Measurements from ENCODE around the gene TBCD. TPM values are rescaled to one million over a fixed set of nuclear protein-coding genes. Genes with fewer than 3 reads are reported as not detected.

The TBCD gene
- total RNA-seq, 2 donors from 2014 or later: 38.9 to 74.8 TPM

GRCh38 chr17:82956726-82957468 is 205.0 kb downstream of the TBCD start:
- peak; percentile 45 for ATAC-seq
- Histone ChIP-seq H3K36me3 (replicated peaks in 1 of 2; ENCODE audit: insufficient read depth in 1 of 2, low read depth in 2 of 2) (no peaks in the 10 kb centered on the region), H3K27me3 (no peaks in the 10 kb centered on the region), H3K9me3 (no peaks in the 10 kb centered on the region), H3K4me1 (no peaks in the 10 kb centered on the region), H3K4me3 (no peak overlapping the region), H3K27ac (no peak overlapping the region)
- DNase-seq: peak in 2 of 4 donors; percentile 7 to 39
- 82 to 100% methylated on average over 4 to 22 of the region's 33 CpGs for WGBS, 2 donors
- intact Hi-C loops (cut with DNase I): loop anchor here (5.0 kb wide), 1 partner anchor 50 kb away; no protein-coding TSS in a partner anchor
- TF ChIP-seq CTCF (IDR thresholded peaks at IDR 0.05) (no peak), POLR2A (IDR thresholded peaks at IDR 0.05) (no peak)

GRCh38 chr17:82957469-82957795 is 205.6 kb downstream of the TBCD start:
- no peaks in the 10 kb centered on the region for H3K36me3 ChIP-seq (replicated peaks in 1 of 2; ENCODE audit: insufficient read depth in 1 of 2, low read depth in 2 of 2)
- DNase-seq: no peak
- WGBS, 2 donors: 80 to 83% methylated on average over 4 to 8 of the region's 8 CpGs
- no peak overlapping the region for H3K4me3 ChIP-seq
- no peak for TF ChIP-seq POLR2A (IDR thresholded peaks at IDR 0.05)
- no peaks in the 10 kb centered on the region for H3K27me3 ChIP-seq
- intact Hi-C loops (cut with DNase I): loop anchor here (5.0 kb wide), 1 partner anchor 50 kb away; no protein-coding TSS in a partner anchor
- ATAC-seq: no peak
- H3K27ac ChIP-seq: no peak overlapping the region
- H3K9me3 ChIP-seq: no peaks in the 10 kb centered on the region
- H3K4me1 ChIP-seq: no peaks in the 10 kb centered on the region

- no peak for TF ChIP-seq CTCF (IDR thresholded peaks at IDR 0.05)
- no peak for TF ChIP-seq POLR2A (IDR thresholded peaks at IDR 0.05)
- no peaks in the 10 kb centered on the region for H3K9me3 ChIP-seq
- intact Hi-C loops (cut with DNase I): loop anchor here (5.0 kb wide), 1 partner anchor 51 kb away; no protein-coding TSS in a partner anchor
- DNase-seq (no peak), ATAC-seq (no peak)
- no peaks in the 10 kb centered on the region for H3K36me3 ChIP-seq (replicated peaks in 1 of 2; ENCODE audit: insufficient read depth in 1 of 2, low read depth in 2 of 2)
- 80 to 91% methylated on average over 17 to 18 of the region's 30 CpGs for WGBS, 2 donors
- no peak overlapping the region for H3K4me3 ChIP-seq
- no peaks in the 10 kb centered on the region for H3K27me3 ChIP-seq
- no peak overlapping the region for H3K27ac ChIP-seq
- H3K4me1 ChIP-seq: no peaks in the 10 kb centered on the region
Measured at GRCh38 chr17:82957961-82958561, 206.2 kb downstream of the TBCD start.

- DNase-seq: no peak
- Histone ChIP-seq H3K36me3 (replicated peaks in 1 of 2; ENCODE audit: insufficient read depth in 1 of 2, low read depth in 2 of 2) (no peaks in the 10 kb centered on the region), H3K4me1 (peaks cover 4% of the 10 kb centered on the region), H3K9me3 (no peaks in the 10 kb centered on the region), H3K27me3 (no peaks in the 10 kb centered on the region), H3K27ac (no peak overlapping the region), H3K4me3 (no peak overlapping the region)
- ATAC-seq: no peak
- TF ChIP-seq POLR2A (IDR thresholded peaks at IDR 0.05): no peak
- peak in 1 of 7 experiments; percentile 22 for TF ChIP-seq CTCF (IDR thresholded peaks at IDR 0.05)
- WGBS, 2 donors: 89 to 90% methylated on average over 17 to 28 of the region's 28 CpGs
- intact Hi-C loops (cut with DNase I): loop anchor here (5.0 kb wide), 1 partner anchor 52 kb away; no protein-coding TSS in a partner anchor
Measured at GRCh38 chr17:82959242-82959930, 207.5 kb downstream of the TBCD start.

- Histone ChIP-seq H3K27ac (no peak overlapping the region), H3K36me3 (replicated peaks in 1 of 2; ENCODE audit: insufficient read depth in 1 of 2, low read depth in 2 of 2) (no peaks in the 10 kb centered on the region), H3K4me1 (peaks cover 4% of the 10 kb centered on the region), H3K27me3 (no peaks in the 10 kb centered on the region), H3K4me3 (no peak overlapping the region), H3K9me3 (no peaks in the 10 kb centered on the region)
- DNase-seq: peak in 1 of 4 donors; percentile 1
- intact Hi-C loops (cut with DNase I): loop anchor here (5.0 kb wide), 1 partner anchor 53 kb away; no protein-coding TSS in a partner anchor
- TF ChIP-seq POLR2A (IDR thresholded peaks at IDR 0.05): no peak
- TF ChIP-seq CTCF (IDR thresholded peaks at IDR 0.05): no peak
- WGBS, 2 donors: 91 to 92% methylated on average over 17 to 22 of the region's 23 CpGs
- ATAC-seq: no peak
Measured at GRCh38 chr17:82959990-82960418, 208.1 kb downstream of the TBCD start.
